Measurements from ENCODE around the gene ADAMTS12. TPM values are rescaled to one million over a fixed set of nuclear protein-coding genes. Genes with fewer than 3 reads are reported as not detected.

Gene ADAMTS12
- total RNA-seq, 1 experiment from 2014 or later: not detected

DNA sequence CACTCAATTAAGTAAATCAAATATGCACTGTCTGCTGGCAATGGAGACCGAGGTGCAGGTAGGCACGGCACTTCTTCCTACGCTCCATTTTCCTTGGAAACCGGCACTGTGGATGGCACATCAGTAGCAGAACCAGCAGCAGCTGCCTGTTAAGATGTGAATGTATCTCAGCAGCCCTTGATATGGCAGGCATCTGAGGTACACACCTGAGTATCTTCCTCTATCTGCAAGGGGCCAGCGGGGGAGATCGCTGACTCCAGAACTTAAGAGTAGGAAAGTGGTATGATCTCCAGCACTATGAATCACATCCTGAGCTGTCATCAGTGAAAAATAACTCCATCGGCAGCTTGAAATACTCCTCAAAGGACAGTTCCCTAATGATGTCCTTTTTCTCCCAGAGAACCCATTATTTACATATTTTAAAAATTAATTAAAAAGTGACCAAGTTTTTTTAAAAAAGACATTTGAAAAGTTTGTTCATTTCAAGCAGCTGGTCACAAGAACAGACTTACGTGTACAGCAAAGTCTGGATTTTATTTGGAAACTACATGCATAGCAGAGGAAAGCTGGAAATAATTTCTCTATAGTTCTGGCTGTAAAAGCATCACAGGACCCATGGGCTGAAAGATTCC lies 97.1 kb downstream of the ADAMTS12 start:
- Histone ChIP-seq H3K27me3 (replicated peaks; ENCODE audit: control insufficient read depth, insufficient read depth, low read length) (no peaks in the 10 kb centered on the region), H3K9me3 (no peaks in the 10 kb centered on the region), H3K4me1 (no peaks in the 10 kb centered on the region), H3K36me3 (ENCODE audit: control insufficient read depth, insufficient read depth, low read length) (no peaks in the 10 kb centered on the region), H3K4me3 (ENCODE audit: low read depth, low read length) (no peak overlapping the region)
- Mint-ChIP-seq H3K4me3 (ENCODE audit: unreplicated experiment) (no peak overlapping the region), H3K36me3 (ENCODE audit: insufficient read depth, unreplicated experiment) (no peaks in the 10 kb centered on the region), H3K9me3 (ENCODE audit: unreplicated experiment) (no peaks in the 10 kb centered on the region), H3K27ac (ENCODE audit: unreplicated experiment) (no peak overlapping the region), H3K27me3 (ENCODE audit: insufficient read depth, unreplicated experiment) (peaks cover 6% of the 10 kb centered on the region), H3K4me1 (ENCODE audit: low read depth, unreplicated experiment) (no peaks in the 10 kb centered on the region)
- intact Hi-C loops (cut with micrococcal nuclease; ENCODE audit: unreplicated experiment): no loop called here
- TF ChIP-seq, protein P1, sequence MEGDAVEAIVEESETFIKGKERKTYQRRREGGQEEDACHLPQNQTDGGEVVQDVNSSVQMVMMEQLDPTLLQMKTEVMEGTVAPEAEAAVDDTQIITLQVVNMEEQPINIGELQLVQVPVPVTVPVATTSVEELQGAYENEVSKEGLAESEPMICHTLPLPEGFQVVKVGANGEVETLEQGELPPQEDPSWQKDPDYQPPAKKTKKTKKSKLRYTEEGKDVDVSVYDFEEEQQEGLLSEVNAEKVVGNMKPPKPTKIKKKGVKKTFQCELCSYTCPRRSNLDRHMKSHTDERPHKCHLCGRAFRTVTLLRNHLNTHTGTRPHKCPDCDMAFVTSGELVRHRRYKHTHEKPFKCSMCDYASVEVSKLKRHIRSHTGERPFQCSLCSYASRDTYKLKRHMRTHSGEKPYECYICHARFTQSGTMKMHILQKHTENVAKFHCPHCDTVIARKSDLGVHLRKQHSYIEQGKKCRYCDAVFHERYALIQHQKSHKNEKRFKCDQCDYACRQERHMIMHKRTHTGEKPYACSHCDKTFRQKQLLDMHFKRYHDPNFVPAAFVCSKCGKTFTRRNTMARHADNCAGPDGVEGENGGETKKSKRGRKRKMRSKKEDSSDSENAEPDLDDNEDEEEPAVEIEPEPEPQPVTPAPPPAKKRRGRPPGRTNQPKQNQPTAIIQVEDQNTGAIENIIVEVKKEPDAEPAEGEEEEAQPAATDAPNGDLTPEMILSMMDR (IDR thresholded peaks at IDR 0.05; ENCODE audit: insufficient read depth in 1 of 2, low read depth in 1 of 2, low read length in 1 of 2, severe bottlenecking in 1 of 2, unreplicated experiment in 1 of 2): no peak
- no peak for DNase-seq
- ChIA-PET CTCF (no interaction called here), POLR2A (no interaction called here)
- no TSS peak for BruUV-seq (replicated peaks)

DNA sequence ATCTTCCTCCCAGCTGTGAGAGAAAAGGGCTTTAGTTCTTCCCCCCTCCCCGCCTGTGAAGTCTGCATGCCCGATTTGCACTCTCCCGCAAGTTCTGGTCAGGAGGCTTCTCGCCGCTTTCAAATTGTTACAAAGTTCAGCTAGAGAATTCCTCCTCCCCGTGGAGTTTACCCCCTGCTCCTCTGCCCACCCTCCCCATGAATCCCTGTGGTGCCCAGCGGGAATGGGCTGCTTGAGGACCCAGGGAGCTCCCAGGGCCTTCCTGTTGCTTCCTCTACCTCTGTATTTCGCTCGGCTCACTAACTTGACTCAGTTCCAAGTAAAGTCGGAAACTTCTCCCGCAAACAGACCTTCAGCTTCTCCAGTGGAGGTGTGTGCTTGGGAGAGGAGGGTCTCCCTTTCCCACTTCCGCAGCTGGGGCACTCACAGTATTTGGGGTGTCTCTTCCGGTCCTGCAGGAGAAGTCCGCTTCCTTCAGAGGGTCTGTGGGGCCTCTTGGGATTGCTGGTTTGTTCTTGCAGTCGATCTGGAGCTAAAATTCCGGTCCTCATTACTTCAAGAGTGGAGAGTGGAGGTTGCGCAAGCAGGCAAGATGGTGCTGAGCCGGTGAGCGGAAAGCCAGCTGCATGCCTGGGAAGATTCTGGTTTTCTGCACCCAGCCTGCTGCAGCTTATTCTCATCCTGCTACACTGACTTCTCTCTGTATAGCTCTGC lies 97.8 kb downstream of the ADAMTS12 start:
- POLR2A ChIA-PET: no interaction called here
- Mint-ChIP-seq H3K4me3 (ENCODE audit: unreplicated experiment) (no peak overlapping the region), H3K4me1 (ENCODE audit: low read depth, unreplicated experiment) (no peaks in the 10 kb centered on the region), H3K36me3 (ENCODE audit: insufficient read depth, unreplicated experiment) (no peaks in the 10 kb centered on the region), H3K27me3 (ENCODE audit: insufficient read depth, unreplicated experiment) (no peaks in the 10 kb centered on the region), H3K27ac (ENCODE audit: unreplicated experiment) (no peak overlapping the region), H3K9me3 (ENCODE audit: unreplicated experiment) (no peaks in the 10 kb centered on the region)
- H3K4me3 ChIP-seq (ENCODE audit: low read depth, low read length): no peak overlapping the region
- intact Hi-C loops (cut with micrococcal nuclease; ENCODE audit: unreplicated experiment): no loop called here
- no peaks in the 10 kb centered on the region for H3K36me3 ChIP-seq (ENCODE audit: control insufficient read depth, insufficient read depth, low read length)
- H3K27me3 ChIP-seq (replicated peaks; ENCODE audit: control insufficient read depth, insufficient read depth, low read length): no peaks in the 10 kb centered on the region
- CTCF ChIA-PET: no interaction called here
- no peak for DNase-seq
- TF ChIP-seq, protein P1 (IDR thresholded peaks at IDR 0.05; ENCODE audit: insufficient read depth in 1 of 2, low read depth in 1 of 2, low read length in 1 of 2, severe bottlenecking in 1 of 2, unreplicated experiment in 1 of 2): no peak
- BruUV-seq (replicated peaks): no TSS peak
- H3K9me3 ChIP-seq: no peaks in the 10 kb centered on the region
- H3K4me1 ChIP-seq: no peaks in the 10 kb centered on the region

DNA sequence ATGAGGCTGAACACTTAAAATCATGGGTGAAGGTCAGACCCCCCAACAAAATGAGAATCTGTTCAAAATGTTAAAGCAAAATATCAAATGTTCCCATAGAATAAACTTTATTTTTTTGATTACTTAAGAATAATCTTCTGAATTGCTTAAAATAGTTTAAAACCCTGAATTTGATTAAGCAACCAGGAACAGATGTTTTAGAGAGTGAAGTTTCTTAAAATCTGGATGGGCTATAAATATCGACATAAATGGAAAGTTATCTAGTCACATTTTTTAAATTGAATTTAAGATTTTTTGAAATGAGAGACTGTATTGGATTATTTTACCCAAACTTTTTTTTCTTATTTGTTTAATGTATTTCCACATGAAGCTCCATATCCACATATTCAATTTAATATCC lies 98.5 kb downstream of the ADAMTS12 start:
- Mint-ChIP-seq H3K4me3 (ENCODE audit: unreplicated experiment) (no peak overlapping the region), H3K27ac (ENCODE audit: unreplicated experiment) (no peak overlapping the region), H3K36me3 (ENCODE audit: insufficient read depth, unreplicated experiment) (no peaks in the 10 kb centered on the region), H3K9me3 (ENCODE audit: unreplicated experiment) (no peaks in the 10 kb centered on the region), H3K4me1 (ENCODE audit: low read depth, unreplicated experiment) (no peaks in the 10 kb centered on the region), H3K27me3 (ENCODE audit: insufficient read depth, unreplicated experiment) (peaks cover 3% of the 10 kb centered on the region)
- no peaks in the 10 kb centered on the region for H3K4me1 ChIP-seq
- H3K36me3 ChIP-seq (ENCODE audit: control insufficient read depth, insufficient read depth, low read length): no peaks in the 10 kb centered on the region
- no peak overlapping the region for H3K4me3 ChIP-seq (ENCODE audit: low read depth, low read length)
- no peaks in the 10 kb centered on the region for H3K27me3 ChIP-seq (replicated peaks; ENCODE audit: control insufficient read depth, insufficient read depth, low read length)
- POLR2A ChIA-PET: no interaction called here
- CTCF ChIA-PET: no interaction called here
- TF ChIP-seq, protein P1 (IDR thresholded peaks at IDR 0.05; ENCODE audit: insufficient read depth in 1 of 2, low read depth in 1 of 2, low read length in 1 of 2, severe bottlenecking in 1 of 2, unreplicated experiment in 1 of 2): no peak
- intact Hi-C loops (cut with micrococcal nuclease; ENCODE audit: unreplicated experiment): no loop called here
- BruUV-seq (replicated peaks): no TSS peak
- no peak for DNase-seq
- no peaks in the 10 kb centered on the region for H3K9me3 ChIP-seq
